Natural killer cell (primary cell): ENCODE results near the gene AKAP13. TPM values are rescaled to one million over a fixed set of nuclear protein-coding genes. Genes with fewer than 3 reads are reported as not detected.
A peak's percentile ranks its signal among the peaks of the same experiment; 100 is the strongest.

Experiments used
- ATAC-seq, 3 donors: fragments of 150-1000 bp in 2 of 3; fragments of 200-7000 bp in 1 of 3; cut with Tn5 transposase; 1 replicate in 1 of 3; 2 replicates in 2 of 3; pipeline ENCODE4 v1.10.0; 2021; ENCODE audit warnings: mild to moderate bottlenecking in 2 of 3, moderate library complexity in 2 of 3
- DNase-seq, 2 donors: peaks; one replicate each; pipeline versions ENCODE4 v3.0.0 to v3.0.0-alpha.2; 2013 to 2021; ENCODE audit warnings: mixed read lengths in 1 of 2
- H3K27ac ChIP-seq: one replicate; pipeline ENCODE4 v1.5.1; 2013; ENCODE audit warnings: mild to moderate bottlenecking, low read length
- H3K27me3 ChIP-seq: one replicate; pipeline ENCODE4 v1.6.1; 2013; ENCODE audit warnings: low read length; ENCODE audit not compliant: control insufficient read depth, insufficient read depth
- H3K36me3 ChIP-seq: one replicate; pipeline ENCODE4 v1.6.1; 2013; ENCODE audit warnings: low read length; ENCODE audit not compliant: control insufficient read depth, insufficient read depth
- H3K4me1 ChIP-seq: one replicate; pipeline ENCODE4 v1.6.1; 2013; ENCODE audit warnings: low read length; ENCODE audit not compliant: control insufficient read depth, insufficient read depth
- H3K4me3 ChIP-seq: one replicate; pipeline ENCODE4 v1.5.1; 2013; ENCODE audit warnings: low read length
- H3K9me3 ChIP-seq: one replicate; pipeline ENCODE4 v1.6.1; 2013; ENCODE audit warnings: low read length; ENCODE audit not compliant: control insufficient read depth, insufficient read depth
- H3K27ac Mint-ChIP-seq, 2 donors: one replicate each; pipeline ENCODE4 v1.8.0; 2022; ENCODE audit warnings: mild to moderate bottlenecking in 2 of 2, mixed read lengths in 2 of 2, moderate library complexity in 1 of 2
- H3K27me3 Mint-ChIP-seq, 2 donors: one replicate each; pipeline ENCODE4 v1.8.0; 2022; ENCODE audit warnings: low read depth in 2 of 2, mixed read lengths in 2 of 2
- H3K36me3 Mint-ChIP-seq: one replicate; pipeline ENCODE4 v1.8.0; 2022; ENCODE audit warnings: mixed read lengths
- H3K4me1 Mint-ChIP-seq, 2 donors: one replicate each; pipeline ENCODE4 v1.8.0; 2022; ENCODE audit warnings: mixed read lengths in 2 of 2
- H3K4me3 Mint-ChIP-seq: one replicate; pipeline ENCODE4 v1.8.0; 2022; ENCODE audit warnings: mild to moderate bottlenecking, moderate library complexity, mixed read lengths
- H3K9me3 Mint-ChIP-seq, 2 donors: one replicate each; pipeline ENCODE4 v1.8.0; 2022; ENCODE audit warnings: mixed read lengths in 2 of 2
- CTCF ChIP-seq: fragments of 200-600 bp; IDR thresholded peaks from one replicate; pipeline ENCODE4 v1.8.0; 2022; ENCODE audit warnings: antibody characterized with exemption
- WGBS: methylation state at CpG from one replicate; pipeline ENCODE4 v1.1.7; 2013; ENCODE audit warnings: missing lambda C conversion rate; ENCODE audit not compliant: insufficient coverage; 5-methylcytosine and 5-hydroxymethylcytosine counted together
- intact Hi-C: fragments of 100-400 bp; cut with micrococcal nuclease; formaldehyde crosslinking; loops from one replicate; pipeline ENCODE4 v1.14.2; 2022
- total RNA-seq, 4 donors: library from RNA; stranded (reverse); fragments of 120-200 nt in 1 of 4; gene quantifications; one replicate each; pipeline versions ENCODE4 v1.2.3 to v1.2.4, GENCODE V29; 2013 to 2022

The AKAP13 gene
- total RNA-seq, 3 donors from 2014 or later (not counting 1 experiment from before 2014, with no cell fraction given), result 573 to 661 (median 647) TPM

GRCh38 chr15:85367741-85368140 is 12.7 kb upstream of the AKAP13 start:
- Mint-ChIP-seq H3K27me3 (peaks cover 13 to 15% of the 10 kb centered on the region in 2 donors), H3K27ac (no peak overlapping the region)

DNA sequence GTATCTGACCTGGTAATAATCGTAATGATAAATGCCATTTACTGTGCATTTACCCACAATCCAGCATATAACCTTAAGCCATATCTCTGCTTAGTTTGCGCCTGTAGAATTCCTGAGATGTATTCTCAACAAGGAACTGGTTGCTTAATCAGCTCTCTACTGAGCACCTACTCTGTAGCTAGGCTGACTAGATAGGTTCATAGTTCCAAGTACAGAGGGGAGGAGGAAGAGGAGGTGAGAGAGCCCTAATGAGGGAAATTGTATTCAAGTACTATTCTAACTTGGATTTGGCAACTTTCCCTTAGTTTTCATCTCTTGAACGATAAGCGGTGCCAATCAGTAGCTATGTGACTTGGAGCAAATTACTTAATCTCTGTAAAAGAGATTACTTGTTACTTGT is 5.6 kb upstream of the AKAP13 start:
- no peak overlapping the region for H3K27ac Mint-ChIP-seq
- no peak for TF ChIP-seq CTCF
- peaks cover 15 to 22% of the 10 kb centered on the region in 2 donors for H3K27me3 Mint-ChIP-seq
- ATAC-seq (no peak), DNase-seq (no peak)
- Histone ChIP-seq H3K27me3 (no peaks in the 10 kb centered on the region), H3K36me3 (no peaks in the 10 kb centered on the region), H3K9me3 (no peaks in the 10 kb centered on the region), H3K4me3 (no peak overlapping the region), H3K4me1 (peaks cover 8% of the 10 kb centered on the region), H3K27ac (no peak overlapping the region)
- 98% methylated on average over 4 of the region's 4 CpGs for WGBS
- intact Hi-C loops, result no loop called here
- H3K9me3 Mint-ChIP-seq, result no peaks in the 10 kb centered on the region
- H3K36me3 Mint-ChIP-seq, result no peaks in the 10 kb centered on the region
- peaks cover 7% of the 10 kb centered on the region in 2 donors for H3K4me1 Mint-ChIP-seq
- H3K4me3 Mint-ChIP-seq, result no peak overlapping the region

More at GRCh38 chr15:85367741-85368140, 12.7 kb upstream of the AKAP13 start:
- no peak for TF ChIP-seq CTCF
- Mint-ChIP-seq H3K36me3 (no peaks in the 10 kb centered on the region), H3K4me1 (no peaks in the 10 kb centered on the region), H3K4me3 (no peak overlapping the region), H3K9me3 (no peaks in the 10 kb centered on the region)
- no peaks in the 10 kb centered on the region for H3K27me3 ChIP-seq
- DNase-seq (peak in 1 of 2 donors; percentile 11), ATAC-seq (no peak)
- no peaks in the 10 kb centered on the region for H3K4me1 ChIP-seq
- no peaks in the 10 kb centered on the region for H3K36me3 ChIP-seq
- intact Hi-C loops, result no loop called here
- 83% methylated on average over 4 of the region's 4 CpGs for WGBS
- H3K27ac ChIP-seq, result no peak overlapping the region
- no peaks in the 10 kb centered on the region for H3K9me3 ChIP-seq
- no peak overlapping the region for H3K4me3 ChIP-seq

GRCh38 chr15:85377269-85377668 is 3.1 kb upstream of the AKAP13 start:
- Mint-ChIP-seq H3K4me1 (peaks cover 19% of the 10 kb centered on the region in 2 donors), H3K9me3 (no peaks in the 10 kb centered on the region), H3K27me3 (peaks cover 12 to 17% of the 10 kb centered on the region in 2 donors), H3K27ac (no peak overlapping the region), H3K36me3 (no peaks in the 10 kb centered on the region), H3K4me3 (peak overlapping the region; percentile 7)
- peaks cover 12% of the 10 kb centered on the region for H3K4me1 ChIP-seq
- H3K27ac ChIP-seq, result no peak overlapping the region
- TF ChIP-seq CTCF, result no peak
- 96% methylated on average over 2 of the region's 2 CpGs for WGBS
- no peaks in the 10 kb centered on the region for H3K27me3 ChIP-seq
- H3K4me3 ChIP-seq, result no peak overlapping the region
- intact Hi-C loops, result no loop called here
- no peak for DNase-seq
- ATAC-seq, result no peak
- no peaks in the 10 kb centered on the region for H3K9me3 ChIP-seq
- H3K36me3 ChIP-seq, result no peaks in the 10 kb centered on the region

DNA sequence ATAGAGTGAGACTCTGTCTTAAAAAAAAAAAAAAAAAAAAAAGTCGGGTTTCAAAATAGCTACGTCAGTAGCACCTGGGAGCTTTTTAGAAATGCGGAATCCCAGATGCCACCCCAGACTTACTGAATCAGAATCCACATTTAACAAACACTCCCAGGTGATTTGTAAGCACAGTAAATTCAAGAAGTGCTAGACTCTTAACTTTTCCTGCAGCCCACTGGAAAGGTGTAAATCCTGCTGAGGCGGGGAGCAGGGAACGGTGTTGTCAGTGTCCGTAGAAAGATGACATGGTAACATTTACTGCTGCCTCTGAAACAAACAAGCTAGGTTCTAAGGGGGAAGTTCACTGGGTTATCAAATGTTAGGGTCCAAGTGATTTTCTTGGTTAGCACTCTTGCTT is 2.4 kb upstream of the AKAP13 start:
- Histone ChIP-seq H3K4me1 (peaks cover 15% of the 10 kb centered on the region), H3K36me3 (no peaks in the 10 kb centered on the region), H3K4me3 (no peak overlapping the region), H3K27ac (no peak overlapping the region), H3K9me3 (no peaks in the 10 kb centered on the region), H3K27me3 (no peaks in the 10 kb centered on the region)
- Mint-ChIP-seq H3K4me3 (no peak overlapping the region), H3K9me3 (no peaks in the 10 kb centered on the region), H3K27ac (no peak overlapping the region), H3K4me1 (peaks cover 24 to 26% of the 10 kb centered on the region in 2 donors), H3K36me3 (no peaks in the 10 kb centered on the region), H3K27me3 (peaks cover 13 to 17% of the 10 kb centered on the region in 2 donors)
- no peak for TF ChIP-seq CTCF
- no peak for DNase-seq
- intact Hi-C loops, result no loop called here
- no peak for ATAC-seq
- 94% methylated on average over 5 of the region's 6 CpGs for WGBS
